OCI-LY3 (cell line): ENCODE measurements around the gene SPEF1.
"Not testable (repeated sequence)": the region's sequence is repeated elsewhere in the genome, so short reads cannot be mapped to it uniquely, and the experiment has no call there.

Experiments used
- H2AFZ ChIP-seq: fragments of 200-600, 300-600 bp; shearing (Covaris generic); 2 replicates; pipeline ENCODE4 v1.6.0; 2014; ENCODE audit warnings: antibody characterized with exemption, low read depth, low read length
- H3K27ac ChIP-seq: fragments of 200-600, 300-600 bp; sonication (generic); 2 replicates; pipeline ENCODE4 v1.5.1; 2014; ENCODE audit warnings: mild to moderate bottlenecking, low read length, moderate library complexity, mixed read lengths
- H3K27me3 ChIP-seq: fragments of 200-600, 300-600 bp; sonication (generic); 2 replicates; pipeline ENCODE4 v1.6.1; 2014; ENCODE audit warnings: low read depth, low read length, mixed read lengths
- H3K36me3 ChIP-seq: fragments of 200-600, 300-600 bp; sonication (generic); replicated peaks from 2 replicates; pipeline ENCODE3; 2014; ENCODE audit warnings: low read depth, low read length, mixed read lengths
- H3K4me1 ChIP-seq: fragments of 300-600, 200-600 bp; sonication (generic); 2 replicates; pipeline ENCODE4 v1.6.1; 2014; ENCODE audit warnings: low read length, mixed read lengths
- H3K4me2 ChIP-seq: fragments of 200-600, 300-600 bp; sonication (generic); 2 replicates; pipeline ENCODE4 v1.6.1; 2014; ENCODE audit warnings: low read length, mixed read lengths
- H3K4me3 ChIP-seq: fragments of 300-600, 200-600 bp; sonication (generic); 2 replicates; pipeline ENCODE4 v1.5.1; 2014; ENCODE audit warnings: antibody characterized with exemption, mild to moderate bottlenecking, low read length, moderate library complexity
- H3K79me2 ChIP-seq: fragments of 300-600, 200-600 bp; shearing (Covaris generic); 2 replicates; pipeline ENCODE4 v1.6.1; 2014; ENCODE audit warnings: mild to moderate bottlenecking, low read length, mixed read lengths
- H3K9ac ChIP-seq: fragments of 300-600, 200-600 bp; shearing (Covaris generic); 2 replicates; pipeline ENCODE4 v1.6.0; 2014; ENCODE audit warnings: mild to moderate bottlenecking, low read length, moderate library complexity
- H3K9me3 ChIP-seq: fragments of 200-600, 300-600 bp; shearing (Covaris generic); 2 replicates; pipeline ENCODE4 v1.6.1; 2014; ENCODE audit warnings: low read length, mixed read lengths; ENCODE audit not compliant: insufficient read depth
- H4K20me1 ChIP-seq: fragments of 200-600, 300-600 bp; sonication (generic); 2 replicates; pipeline ENCODE4 v1.6.1; 2016; ENCODE audit warnings: low read length, mixed read lengths; ENCODE audit not compliant: insufficient read depth
- EZH2phosphoT487 ChIP-seq: fragments of 200-600 bp; shearing (Covaris generic); IDR thresholded peaks from 2 replicates; pipeline ENCODE4 v1.6.1; 2018; ENCODE audit warnings: antibody characterized with exemption, mixed run types, low read depth
- TF ChIP-seq, protein P1 (sequence below): fragments of 200-600, 300-600 bp; sonication (generic); IDR thresholded peaks from 2 replicates; pipeline ENCODE4 v1.5.1; 2014; ENCODE audit warnings: antibody characterized with exemption, low read length, low read depth

Gene SPEF1

DNA sequence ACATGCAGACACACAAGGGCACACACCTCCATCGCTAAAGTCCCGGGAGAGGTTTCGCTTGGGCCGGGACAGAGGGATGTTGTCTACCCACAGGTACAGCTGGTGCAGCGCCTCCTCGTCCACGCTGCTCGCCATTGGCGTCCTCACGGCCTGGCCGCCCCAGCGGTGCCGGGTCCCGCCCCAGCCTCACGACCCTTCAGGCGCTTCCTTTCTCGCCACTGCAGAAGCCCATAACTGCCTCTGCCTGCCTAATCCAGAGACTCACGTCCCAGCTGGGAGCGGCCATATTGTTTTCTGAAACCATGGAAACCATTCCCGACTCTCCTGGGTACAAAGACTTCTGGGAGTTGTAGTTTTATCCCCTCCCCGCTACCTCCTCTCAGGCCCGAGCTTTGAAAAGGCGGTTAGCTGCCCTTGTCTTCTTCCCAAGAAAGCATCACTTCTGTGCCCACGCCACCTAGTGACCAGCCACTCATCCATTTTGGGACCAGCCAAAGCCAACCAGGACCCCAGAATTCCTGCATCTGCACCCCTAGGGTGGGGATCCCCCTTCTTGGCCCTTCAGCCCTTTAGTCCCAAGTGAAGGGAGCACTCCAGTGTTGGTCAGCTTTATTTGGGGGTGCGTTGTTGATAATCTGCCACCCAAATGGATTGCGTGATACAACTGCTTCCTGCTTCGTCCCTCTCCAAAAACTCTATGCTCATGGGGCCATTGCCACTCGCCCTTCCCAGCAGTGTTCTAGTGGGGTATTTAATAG lies at the start of gene SPEF1:
TSS of gene SPEF1 (minus strand) at position 296 of the 758 bp plus-strand sequence. CDS start at position 135, 161 bp downstream.
- Histone ChIP-seq H3K27ac (no peak within 1 kb of the TSS), H3K79me2 (peaks cover 5% of the 10 kb centered on the region; the same call in 1 of the 2 replicates), H3K9me3 (no peaks in the 10 kb centered on the region), H3K4me2 (peak within 1 kb of the TSS; percentile 84), H3K9ac (no peak within 1 kb of the TSS), H2AFZ (peak within 1 kb of the TSS; percentile 66), H4K20me1 (peaks cover 4% of the 10 kb centered on the region; the same call in 1 of the 2 replicates), H3K27me3 (no peaks in the 10 kb centered on the region), H3K4me3 (peak within 1 kb of the TSS; percentile 76), H3K36me3 (no peaks in the 10 kb centered on the region), H3K4me1 (peaks cover 10% of the 10 kb centered on the region; the same call in 1 of the 2 replicates)
- TF ChIP-seq, protein P1, sequence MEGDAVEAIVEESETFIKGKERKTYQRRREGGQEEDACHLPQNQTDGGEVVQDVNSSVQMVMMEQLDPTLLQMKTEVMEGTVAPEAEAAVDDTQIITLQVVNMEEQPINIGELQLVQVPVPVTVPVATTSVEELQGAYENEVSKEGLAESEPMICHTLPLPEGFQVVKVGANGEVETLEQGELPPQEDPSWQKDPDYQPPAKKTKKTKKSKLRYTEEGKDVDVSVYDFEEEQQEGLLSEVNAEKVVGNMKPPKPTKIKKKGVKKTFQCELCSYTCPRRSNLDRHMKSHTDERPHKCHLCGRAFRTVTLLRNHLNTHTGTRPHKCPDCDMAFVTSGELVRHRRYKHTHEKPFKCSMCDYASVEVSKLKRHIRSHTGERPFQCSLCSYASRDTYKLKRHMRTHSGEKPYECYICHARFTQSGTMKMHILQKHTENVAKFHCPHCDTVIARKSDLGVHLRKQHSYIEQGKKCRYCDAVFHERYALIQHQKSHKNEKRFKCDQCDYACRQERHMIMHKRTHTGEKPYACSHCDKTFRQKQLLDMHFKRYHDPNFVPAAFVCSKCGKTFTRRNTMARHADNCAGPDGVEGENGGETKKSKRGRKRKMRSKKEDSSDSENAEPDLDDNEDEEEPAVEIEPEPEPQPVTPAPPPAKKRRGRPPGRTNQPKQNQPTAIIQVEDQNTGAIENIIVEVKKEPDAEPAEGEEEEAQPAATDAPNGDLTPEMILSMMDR = peak; percentile 29
- TF ChIP-seq EZH2phosphoT487 = no peak

DNA sequence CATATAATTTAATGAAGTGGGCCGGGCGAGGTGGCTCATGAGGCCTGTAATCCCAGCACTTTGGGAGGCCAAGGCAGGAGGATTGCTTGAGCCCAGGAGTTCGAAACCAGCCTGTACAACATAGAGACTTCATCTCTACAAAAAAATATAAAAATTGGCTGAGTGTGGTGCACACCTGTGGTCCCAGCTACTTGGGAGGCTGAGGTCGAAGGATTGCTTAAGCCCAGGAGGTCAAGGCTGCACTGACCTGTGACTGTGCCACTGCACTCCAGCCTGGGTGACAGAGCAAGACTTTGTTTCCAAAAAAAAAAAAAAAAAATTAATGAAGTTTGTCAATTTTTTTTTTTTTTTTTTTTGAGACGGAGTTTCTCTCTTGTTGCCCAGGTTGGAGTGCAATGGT lies 48.6 kb upstream of the SPEF1 start:
- H3K9ac ChIP-seq, H3K9me3 ChIP-seq, H3K79me2 ChIP-seq, H3K4me2 ChIP-seq, H2AFZ ChIP-seq, H4K20me1 ChIP-seq, H3K27me3 ChIP-seq, H3K27ac ChIP-seq, H3K4me3 ChIP-seq, H3K4me1 ChIP-seq, H3K36me3 ChIP-seq: not testable (repeated sequence)

- H3K36me3 ChIP-seq = peaks cover 14% of the 10 kb centered on the region
- H2AFZ ChIP-seq = no peak overlapping the region
- H3K4me2 ChIP-seq = no peak overlapping the region
- H3K4me3 ChIP-seq = no peak overlapping the region
- no peak overlapping the region for H3K27ac ChIP-seq
- H3K9me3 ChIP-seq = no peaks in the 10 kb centered on the region
- no peaks in the 10 kb centered on the region for H3K79me2 ChIP-seq
- H3K9ac ChIP-seq = no peak overlapping the region
- no peaks in the 10 kb centered on the region for H4K20me1 ChIP-seq
- no peaks in the 10 kb centered on the region for H3K4me1 ChIP-seq
- H3K27me3 ChIP-seq = no peaks in the 10 kb centered on the region
- TF ChIP-seq, protein P1 = no peak
- TF ChIP-seq EZH2phosphoT487 = no peak
Measured at GRCh38 chr20:3828798-3829197, 47.5 kb upstream of the SPEF1 start.

GRCh38 chr20:3826420-3826819 lies 45.2 kb upstream of the SPEF1 start:
- Histone ChIP-seq H3K4me1 (peaks cover 2% of the 10 kb centered on the region), H3K4me3 (no peak overlapping the region), H3K79me2 (peaks cover 2% of the 10 kb centered on the region), H3K9ac (no peak overlapping the region), H3K27ac (no peak overlapping the region), H3K4me2 (no peak overlapping the region), H3K9me3 (no peaks in the 10 kb centered on the region), H4K20me1 (no peaks in the 10 kb centered on the region), H3K36me3 (peaks cover 22% of the 10 kb centered on the region), H3K27me3 (no peaks in the 10 kb centered on the region), H2AFZ (no peak overlapping the region)
- TF ChIP-seq, protein P1 = no peak
- no peak for TF ChIP-seq EZH2phosphoT487
